ENCODE results near the gene ARSI. TPM values are rescaled to one million over a fixed set of nuclear protein-coding genes. Genes with fewer than 3 reads are reported as not detected.

The ARSI gene
- total and polyA plus RNA-seq, 7 experiments from 2014 or later = 1.6 TPM; not detected in 6

- Histone ChIP-seq H3K4me1 (ENCODE audit: control insufficient read depth in 2 of 2, insufficient read depth in 2 of 2, low read length in 2 of 2) (peaks cover 2 to 4% of the 10 kb centered on the region in 2 donors), H3K9me3 (ENCODE audit: control insufficient read depth in 2 of 3, low read length in 3 of 3) (no peaks in the 10 kb centered on the region), H3K27ac (ENCODE audit: low read depth, low read length) (no peak overlapping the region), H3K36me3 (ENCODE audit: control insufficient read depth in 2 of 3, insufficient read depth in 3 of 3, low read length in 3 of 3) (no peaks in the 10 kb centered on the region), H3K27me3 (ENCODE audit: control insufficient read depth in 2 of 2, insufficient read depth in 2 of 2, low read length in 2 of 2) (no peaks in the 10 kb centered on the region), H3K4me3 (ENCODE audit: low read length) (no peak overlapping the region)
- POLR2A ChIA-PET = no interaction called here
- DNase-seq (no peak), ATAC-seq (no peak)
- Mint-ChIP-seq H3K9me3 (peaks cover 0 to 3% (median 0%) of the 10 kb centered on the region in 11 donors), H3K4me3 (no peak overlapping the region), H3K27ac (no peak overlapping the region), H3K4me1 (peaks cover 4 to 26% (median 4%) of the 10 kb centered on the region in 7 donors), H3K27me3 (peaks cover 0 to 7% (median 0%) of the 10 kb centered on the region in 5 donors), H3K36me3 (no peaks in the 10 kb centered on the region)
- intact Hi-C loops (cut with micrococcal nuclease) = no loop called here
- CTCF ChIA-PET = no interaction called here
Measured at GRCh38 chr5:150345716-150346115, 43.0 kb upstream of the ARSI start.

- ATAC-seq (no peak), DNase-seq (no peak)
- H3K4me1 ChIP-seq (ENCODE audit: control insufficient read depth in 2 of 2, insufficient read depth in 2 of 2, low read length in 2 of 2) = peaks cover 0 to 4% of the 10 kb centered on the region in 2 donors
- POLR2A ChIA-PET = no interaction called here
- Mint-ChIP-seq H3K36me3 (no peaks in the 10 kb centered on the region), H3K9me3 (peaks cover 0 to 3% (median 0%) of the 10 kb centered on the region in 11 donors), H3K27me3 (peaks cover 0 to 7% (median 0%) of the 10 kb centered on the region in 5 donors), H3K27ac (no peak overlapping the region), H3K4me1 (peaks cover 0 to 22% (median 0%) of the 10 kb centered on the region in 7 donors), H3K4me3 (no peak overlapping the region)
- intact Hi-C loops (cut with micrococcal nuclease) = no loop called here
- no peaks in the 10 kb centered on the region for H3K27me3 ChIP-seq (ENCODE audit: control insufficient read depth in 2 of 2, insufficient read depth in 2 of 2, low read length in 2 of 2)
- CTCF ChIA-PET = interaction anchor here (0.6 kb wide), 1 partner anchor 13 kb away, joined by 3 read pairs; no protein-coding TSS in a partner anchor
- no peak overlapping the region for H3K4me3 ChIP-seq (ENCODE audit: low read length)
- H3K36me3 ChIP-seq (ENCODE audit: control insufficient read depth in 2 of 3, insufficient read depth in 3 of 3, low read length in 3 of 3) = no peaks in the 10 kb centered on the region
- no peaks in the 10 kb centered on the region for H3K9me3 ChIP-seq (ENCODE audit: control insufficient read depth in 2 of 3, low read length in 3 of 3)
- no peak overlapping the region for H3K27ac ChIP-seq (ENCODE audit: low read depth, low read length)
Measured at GRCh38 chr5:150343994-150344631, 41.4 kb upstream of the ARSI start.

- intact Hi-C loops (cut with micrococcal nuclease) = no loop called here
- Histone ChIP-seq H3K4me1 (ENCODE audit: control insufficient read depth in 2 of 2, insufficient read depth in 2 of 2, low read length in 2 of 2) (peaks cover 0 to 4% of the 10 kb centered on the region in 2 donors), H3K27me3 (ENCODE audit: control insufficient read depth in 2 of 2, insufficient read depth in 2 of 2, low read length in 2 of 2) (no peaks in the 10 kb centered on the region), H3K4me3 (ENCODE audit: low read length) (no peak overlapping the region), H3K36me3 (ENCODE audit: control insufficient read depth in 2 of 3, insufficient read depth in 3 of 3, low read length in 3 of 3) (no peaks in the 10 kb centered on the region), H3K27ac (ENCODE audit: low read depth, low read length) (no peak overlapping the region), H3K9me3 (ENCODE audit: control insufficient read depth in 2 of 3, low read length in 3 of 3) (no peaks in the 10 kb centered on the region)
- Mint-ChIP-seq H3K4me1 (peaks cover 0 to 22% (median 0%) of the 10 kb centered on the region in 7 donors), H3K9me3 (peaks cover 0 to 3% (median 0%) of the 10 kb centered on the region in 11 donors), H3K4me3 (peak overlapping the region in 1 of 10 donors; percentile 5), H3K36me3 (no peaks in the 10 kb centered on the region), H3K27ac (peak overlapping the region in 2 of 9 donors; percentile 2 to 3), H3K27me3 (peaks cover 0 to 7% (median 0%) of the 10 kb centered on the region in 5 donors)
- no peak for DNase-seq
- no peak for ATAC-seq
- CTCF ChIA-PET = no interaction called here
- POLR2A ChIA-PET = interaction anchor here (0.6 kb wide), 1 partner anchor 1429 kb away, joined by 3 read pairs; the partner anchor contains the start of gene G3BP1
Measured at GRCh38 chr5:150342583-150342982, 39.9 kb upstream of the ARSI start.

- H3K4me1 ChIP-seq (ENCODE audit: control insufficient read depth in 2 of 2, insufficient read depth in 2 of 2, low read length in 2 of 2) = peaks cover 0 to 4% of the 10 kb centered on the region in 2 donors
- Mint-ChIP-seq H3K4me3 (peak overlapping the region in 1 of 10 donors; percentile 5), H3K27me3 (peaks cover 0 to 7% (median 0%) of the 10 kb centered on the region in 5 donors), H3K9me3 (peaks cover 0 to 3% (median 0%) of the 10 kb centered on the region in 11 donors), H3K4me1 (peaks cover 0 to 22% (median 0%) of the 10 kb centered on the region in 7 donors), H3K27ac (peak overlapping the region in 1 of 9 donors; percentile 3), H3K36me3 (no peaks in the 10 kb centered on the region)
- H3K27me3 ChIP-seq (ENCODE audit: control insufficient read depth in 2 of 2, insufficient read depth in 2 of 2, low read length in 2 of 2) = no peaks in the 10 kb centered on the region
- no peak overlapping the region for H3K4me3 ChIP-seq (ENCODE audit: low read length)
- CTCF ChIA-PET = interaction anchor here (0.6 kb wide), 1 partner anchor 155 kb away, joined by 3 read pairs; no protein-coding TSS in a partner anchor
- no peak for DNase-seq
- no peak for ATAC-seq
- H3K9me3 ChIP-seq (ENCODE audit: control insufficient read depth in 2 of 3, low read length in 3 of 3) = no peaks in the 10 kb centered on the region
- intact Hi-C loops (cut with micrococcal nuclease) = no loop called here
- H3K36me3 ChIP-seq (ENCODE audit: control insufficient read depth in 2 of 3, insufficient read depth in 3 of 3, low read length in 3 of 3) = no peaks in the 10 kb centered on the region
- POLR2A ChIA-PET = interaction anchor here (0.6 kb wide), 1 partner anchor 1430 kb away, joined by 3 read pairs; the partner anchor contains the start of gene G3BP1
- no peak overlapping the region for H3K27ac ChIP-seq (ENCODE audit: low read depth, low read length)
Measured at GRCh38 chr5:150341989-150342388, 39.3 kb upstream of the ARSI start.

- Histone ChIP-seq H3K4me1 (ENCODE audit: control insufficient read depth in 2 of 2, insufficient read depth in 2 of 2, low read length in 2 of 2) (peaks cover 0 to 4% of the 10 kb centered on the region in 2 donors), H3K27ac (ENCODE audit: low read depth, low read length) (no peak overlapping the region), H3K4me3 (ENCODE audit: low read length) (no peak overlapping the region), H3K36me3 (ENCODE audit: control insufficient read depth in 2 of 3, insufficient read depth in 3 of 3, low read length in 3 of 3) (no peaks in the 10 kb centered on the region), H3K27me3 (ENCODE audit: control insufficient read depth in 2 of 2, insufficient read depth in 2 of 2, low read length in 2 of 2) (no peaks in the 10 kb centered on the region), H3K9me3 (ENCODE audit: control insufficient read depth in 2 of 3, low read length in 3 of 3) (no peaks in the 10 kb centered on the region)
- H3K4me3 Mint-ChIP-seq = no peak overlapping the region
- DNase-seq (no peak), ATAC-seq (no peak)
- CTCF ChIA-PET = no interaction called here
- H3K36me3 Mint-ChIP-seq = no peaks in the 10 kb centered on the region
- POLR2A ChIA-PET = no interaction called here
- no peak overlapping the region for H3K27ac Mint-ChIP-seq
- peaks cover 0 to 22% (median 0%) of the 10 kb centered on the region in 7 donors for H3K4me1 Mint-ChIP-seq
- peaks cover 0 to 3% (median 0%) of the 10 kb centered on the region in 11 donors for H3K9me3 Mint-ChIP-seq
- intact Hi-C loops (cut with micrococcal nuclease) = no loop called here
- peaks cover 0 to 7% (median 0%) of the 10 kb centered on the region in 5 donors for H3K27me3 Mint-ChIP-seq
Measured at GRCh38 chr5:150341331-150341730, 38.6 kb upstream of the ARSI start.

- no peak overlapping the region for H3K27ac Mint-ChIP-seq
- no peaks in the 10 kb centered on the region for H3K27me3 ChIP-seq (ENCODE audit: control insufficient read depth in 2 of 2, insufficient read depth in 2 of 2, low read length in 2 of 2)
- H3K27me3 Mint-ChIP-seq = peaks cover 0 to 7% (median 0%) of the 10 kb centered on the region in 5 donors
- H3K36me3 Mint-ChIP-seq = no peaks in the 10 kb centered on the region
- intact Hi-C loops (cut with micrococcal nuclease) = no loop called here
- no peak for ATAC-seq
- no peaks in the 10 kb centered on the region for H3K9me3 ChIP-seq (ENCODE audit: control insufficient read depth in 2 of 3, low read length in 3 of 3)
- H3K4me3 ChIP-seq (ENCODE audit: low read length) = no peak overlapping the region
- no peak overlapping the region for H3K27ac ChIP-seq (ENCODE audit: low read depth, low read length)
- H3K4me1 ChIP-seq (ENCODE audit: control insufficient read depth in 2 of 2, insufficient read depth in 2 of 2, low read length in 2 of 2) = peaks cover 0 to 4% of the 10 kb centered on the region in 2 donors
- peaks cover 0 to 3% (median 0%) of the 10 kb centered on the region in 11 donors for H3K9me3 Mint-ChIP-seq
- ChIA-PET CTCF (no interaction called here), POLR2A (no interaction called here)
- H3K4me1 Mint-ChIP-seq = peaks cover 0 to 22% (median 0%) of the 10 kb centered on the region in 7 donors
- no peaks in the 10 kb centered on the region for H3K36me3 ChIP-seq (ENCODE audit: control insufficient read depth in 2 of 3, insufficient read depth in 3 of 3, low read length in 3 of 3)
- DNase-seq = no peak
- no peak overlapping the region for H3K4me3 Mint-ChIP-seq
Measured at GRCh38 chr5:150340614-150341255, 38.0 kb upstream of the ARSI start.
